Left kidney (tissue), 2 donors: ENCODE data around the gene MOGAT2. TPM values are rescaled to one million over a fixed set of nuclear protein-coding genes. Genes with fewer than 3 reads are reported as not detected.

ENCODE experiments used
- DNase-seq: peaks from one replicate; pipeline ENCODE4 v3.0.0-alpha.2; 2013
- polyA plus RNA-seq: library from polyadenylated mRNA; unstranded; fragments of 120-200 nt; gene quantifications from one replicate; pipeline ENCODE4 v1.2.1, GENCODE V29; 2013; ENCODE audit not compliant: insufficient read length

The MOGAT2 gene
- polyA plus RNA-seq, 1 donor, result 1.1 TPM

DNA sequence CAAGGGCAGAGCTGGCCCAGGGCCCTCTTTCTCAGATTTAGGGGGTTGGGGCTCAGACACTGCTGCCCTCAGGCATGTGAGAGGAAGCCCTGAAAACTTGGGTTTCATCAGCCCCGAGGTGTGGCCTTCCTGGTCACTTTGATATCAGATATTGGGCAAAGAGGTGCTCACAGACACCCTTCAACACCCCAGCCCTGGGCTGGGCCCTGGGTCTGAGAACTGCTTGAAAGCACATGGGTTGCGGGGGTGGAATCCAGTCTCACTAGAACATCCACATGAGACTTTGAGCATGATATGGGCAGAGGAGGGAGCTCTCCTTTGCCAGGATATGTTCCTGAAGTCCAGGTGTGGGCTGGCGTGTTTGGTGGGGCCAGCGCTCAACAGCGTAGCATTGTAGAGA is 61.3 kb downstream of the MOGAT2 start:
- DNase-seq, result no peak

DNA sequence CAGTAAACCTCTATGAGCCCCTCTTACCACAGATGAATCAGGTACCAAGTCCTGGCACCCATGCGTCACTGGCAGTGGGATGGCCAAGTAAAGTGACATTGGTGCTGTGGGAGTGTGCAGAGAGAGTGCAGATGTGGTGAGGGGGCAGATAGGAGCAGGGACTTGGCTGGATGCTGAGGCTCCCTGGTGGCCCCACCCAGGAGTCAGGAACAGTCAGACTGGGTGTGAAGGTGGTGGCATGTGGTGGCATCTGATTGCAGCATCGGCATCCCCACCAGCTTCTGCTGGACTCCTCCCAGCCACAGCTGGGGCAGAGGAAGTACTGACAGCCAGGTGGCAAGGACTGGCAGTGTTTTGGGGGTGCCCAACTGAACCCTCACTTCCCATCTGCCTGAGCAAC is 62.3 kb downstream of the MOGAT2 start:
- DNase-seq, result no peak

DNA sequence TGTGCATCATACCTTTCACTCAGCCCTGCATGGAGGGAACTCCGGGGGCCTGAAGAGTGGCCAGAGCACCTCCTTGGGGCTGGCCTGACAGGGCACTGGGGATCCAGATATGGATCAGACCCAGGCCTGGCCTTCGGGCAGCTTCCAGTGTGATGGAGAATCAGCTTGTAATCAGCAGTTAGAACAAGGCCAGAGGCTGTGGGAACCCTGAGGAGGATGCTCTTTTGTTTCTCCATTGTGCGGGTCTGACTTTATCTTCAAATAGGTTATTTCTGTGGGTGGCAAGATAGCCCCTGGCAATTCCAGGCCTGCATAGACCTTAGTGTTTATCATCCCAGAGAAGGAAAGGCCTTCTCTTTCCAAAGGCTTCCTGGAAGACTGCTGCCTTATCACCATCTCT is 63.2 kb downstream of the MOGAT2 start:
- DNase-seq, result no peak

DNA sequence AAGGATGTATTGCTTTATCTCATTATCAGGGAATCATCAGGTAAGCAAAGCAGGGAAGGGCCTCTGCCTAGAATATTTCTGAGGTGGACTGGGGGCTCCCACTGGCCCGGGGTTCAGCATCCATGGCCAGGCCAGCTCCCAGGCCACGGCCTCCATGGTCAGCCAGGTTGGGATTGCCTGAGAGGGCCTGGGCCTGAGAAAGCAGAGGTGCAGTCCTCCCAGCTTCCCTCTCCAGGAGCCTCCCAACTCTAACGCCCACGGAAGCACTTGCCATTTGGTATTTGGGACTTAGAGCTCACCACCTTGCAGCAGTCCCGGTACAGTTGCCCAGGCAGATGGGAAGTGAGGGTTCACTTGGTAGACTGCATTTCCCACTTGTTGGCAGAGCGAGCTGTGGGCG is 63.7 kb downstream of the MOGAT2 start:
- no peak for DNase-seq

DNA sequence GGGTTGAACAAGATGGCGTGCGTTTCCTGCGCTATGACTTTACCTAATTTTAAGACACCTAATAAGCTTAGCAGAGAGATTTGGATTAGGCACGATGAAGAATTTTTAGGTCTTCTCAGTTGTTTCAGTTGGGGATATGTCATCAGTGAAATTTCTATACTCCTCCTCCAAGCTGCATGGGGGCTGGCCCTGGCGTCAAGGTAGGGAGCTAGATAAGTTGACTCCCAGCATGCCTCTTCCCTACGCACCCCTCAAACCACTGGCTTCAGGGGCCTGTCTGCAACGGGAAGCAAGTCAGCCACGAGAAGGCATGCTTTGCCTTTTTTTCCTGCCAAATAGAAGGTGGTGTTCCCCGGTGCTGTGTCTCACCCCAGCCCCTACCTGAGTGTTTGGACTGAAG is 64.2 kb downstream of the MOGAT2 start:
- DNase-seq, result no peak

Other genes starting within 250 kb of the MOGAT2 start
- 11.7 TPM for gene GDPD5, start 191.9 kb upstream of the MOGAT2 start, polyA plus RNA-seq
- gene SERPINH1, start 155.6 kb upstream of the MOGAT2 start, polyA plus RNA-seq, result 261 TPM
- 8.6 TPM for gene MAP6, start 48.8 kb upstream of the MOGAT2 start, polyA plus RNA-seq
- 4.6 TPM for gene DGAT2, start 50.9 kb downstream of the MOGAT2 start, polyA plus RNA-seq
- gene UVRAG, start 97.4 kb downstream of the MOGAT2 start, polyA plus RNA-seq, result 19.5 TPM